HEK293 (cell line): ENCODE measurements around the gene DEFB121.

ENCODE experiments used
- CTCF ChIA-PET: fragments of 350-600 bp; formaldehyde crosslinking; extraction: SDS; loops from one replicate; lab custom pipeline; 2021; ENCODE audit warnings: antibody characterized with exemption; lab: Yijun Ruan, JAX
- POLR2A ChIA-PET: fragments of 300-600 bp; formaldehyde crosslinking; extraction: SDS; loops from one replicate; lab custom pipeline; 2020; ENCODE audit warnings: antibody characterized with exemption, inconsistent platforms; lab: Yijun Ruan, JAX
- H3K27ac ChIP-seq: fragments of 200-500 bp; sonication (Bioruptor generic); 2 replicates; pipeline ENCODE4 v1.5.1; 2014; ENCODE audit warnings: low read depth, low read length, control low read depth, inconsistent platforms; ENCODE audit errors: extremely low read depth
- H3K36me3 ChIP-seq, 2 experiments: fragments of 200-500 bp in 1 of 2; sonication (Bioruptor generic) in 1 of 2; 1 replicate in 1 of 2; 2 replicates in 1 of 2; pipeline ENCODE4 v1.5.1; 2014 to 2017; ENCODE audit warnings: inconsistent platforms in 2 of 2, low read length in 2 of 2; ENCODE audit not compliant: control insufficient read depth in 2 of 2, insufficient read depth in 1 of 2
- H3K4me1 ChIP-seq: fragments of 200-500 bp; sonication (Bioruptor generic); 2 replicates; pipeline ENCODE4 v1.5.1; 2014; ENCODE audit warnings: mild to moderate bottlenecking, low read length, inconsistent platforms; ENCODE audit not compliant: control insufficient read depth, insufficient read depth
- H3K4me3 ChIP-seq: 2 replicates; pipeline ENCODE4 v1.5.1; 2011; ENCODE audit warnings: low read depth, mild to moderate bottlenecking, control low read depth, low read length, moderate library complexity
- H3K9me3 ChIP-seq: fragments of 200-500 bp; sonication (Bioruptor generic); 2 replicates; pipeline ENCODE4 v1.5.1; 2014; ENCODE audit warnings: low read depth, low read length, inconsistent platforms; ENCODE audit not compliant: control insufficient read depth, insufficient read depth
- PRDM10 ChIP-seq: fragments of 450-650 bp; formaldehyde crosslinking; IDR thresholded peaks from 2 replicates; pipeline ENCODE4 v1.5.1; 2016; ENCODE audit warnings: missing biosample characterization, missing genetic modification characterization
- PRDM4 ChIP-seq: fragments of 450-650 bp; formaldehyde crosslinking; IDR thresholded peaks from 2 replicates; pipeline ENCODE4 v1.5.1; 2017; ENCODE audit warnings: missing biosample characterization, missing genetic modification characterization
- ZBTB21 ChIP-seq: fragments of 450-650 bp; formaldehyde crosslinking; IDR thresholded peaks from 2 replicates; pipeline ENCODE4 v1.5.1; 2017; ENCODE audit warnings: missing biosample characterization, missing genetic modification characterization
- ZNF155 ChIP-seq: fragments of 450-650 bp; formaldehyde crosslinking; IDR thresholded peaks from 2 replicates; pipeline ENCODE4 v1.5.1; 2016; ENCODE audit warnings: missing biosample characterization, missing genetic modification characterization
- ZNF175 ChIP-seq: fragments of 450-650 bp; formaldehyde crosslinking; IDR thresholded peaks from 2 replicates; pipeline ENCODE4 v1.5.1; 2016; ENCODE audit warnings: missing biosample characterization, missing genetic modification characterization
- ZNF292 ChIP-seq: fragments of 450-650 bp; formaldehyde crosslinking; IDR thresholded peaks from 2 replicates; pipeline ENCODE4 v1.5.1; 2016; ENCODE audit warnings: low read depth, missing biosample characterization, missing genetic modification characterization, borderline replicate concordance
- ZNF404 ChIP-seq: fragments of 450-650 bp; formaldehyde crosslinking; IDR thresholded peaks from 2 replicates; pipeline ENCODE4 v1.5.1; 2017; ENCODE audit warnings: missing biosample characterization, missing genetic modification characterization
- ZSCAN4 ChIP-seq: fragments of 450-650 bp; formaldehyde crosslinking; IDR thresholded peaks from 2 replicates; pipeline ENCODE4 v1.5.1; 2017; ENCODE audit warnings: missing biosample characterization, missing genetic modification characterization

DEFB121 gene

GRCh38 chr20:31363295-31363694, 42.7 kb downstream of the DEFB121 start (continued):
- TF ChIP-seq PRDM10 (tag by site-specific recombination) (no peak), ZNF404 (tag by site-specific recombination) (no peak), ZBTB21 (tag by site-specific recombination) (no peak)

GRCh38 chr20:31355981-31356380, 50.0 kb downstream of the DEFB121 start:
- Histone ChIP-seq H3K4me1 (no peaks in the 10 kb centered on the region), H3K4me3 (no peak overlapping the region), H3K27ac (no peak overlapping the region), H3K9me3 (no peaks in the 10 kb centered on the region), H3K36me3 (no peaks in the 10 kb centered on the region)
- TF ChIP-seq ZNF175 (tag by site-specific recombination): no peak
- TF ChIP-seq ZNF155 (tag by site-specific recombination): no peak
- TF ChIP-seq ZSCAN4 (tag by site-specific recombination): no peak
- no peak for TF ChIP-seq PRDM4 (tag by site-specific recombination)
- TF ChIP-seq ZNF292 (tag by site-specific recombination): no peak
- CTCF ChIA-PET: interaction anchor here (0.6 to 1.2 kb wide), 2 partner anchors 16 to 42 kb away, joined by 3 read pairs; no protein-coding TSS in a partner anchor
- POLR2A ChIA-PET: no interaction called here
